ENCODE results near the gene FRMD6. TPM values are rescaled to one million over a fixed set of nuclear protein-coding genes. Genes with fewer than 3 reads are reported as not detected.

Gene FRMD6
- total and polyA plus RNA-seq, 2 experiments from 2014 or later, result 8.4 to 24.7 TPM

DNA sequence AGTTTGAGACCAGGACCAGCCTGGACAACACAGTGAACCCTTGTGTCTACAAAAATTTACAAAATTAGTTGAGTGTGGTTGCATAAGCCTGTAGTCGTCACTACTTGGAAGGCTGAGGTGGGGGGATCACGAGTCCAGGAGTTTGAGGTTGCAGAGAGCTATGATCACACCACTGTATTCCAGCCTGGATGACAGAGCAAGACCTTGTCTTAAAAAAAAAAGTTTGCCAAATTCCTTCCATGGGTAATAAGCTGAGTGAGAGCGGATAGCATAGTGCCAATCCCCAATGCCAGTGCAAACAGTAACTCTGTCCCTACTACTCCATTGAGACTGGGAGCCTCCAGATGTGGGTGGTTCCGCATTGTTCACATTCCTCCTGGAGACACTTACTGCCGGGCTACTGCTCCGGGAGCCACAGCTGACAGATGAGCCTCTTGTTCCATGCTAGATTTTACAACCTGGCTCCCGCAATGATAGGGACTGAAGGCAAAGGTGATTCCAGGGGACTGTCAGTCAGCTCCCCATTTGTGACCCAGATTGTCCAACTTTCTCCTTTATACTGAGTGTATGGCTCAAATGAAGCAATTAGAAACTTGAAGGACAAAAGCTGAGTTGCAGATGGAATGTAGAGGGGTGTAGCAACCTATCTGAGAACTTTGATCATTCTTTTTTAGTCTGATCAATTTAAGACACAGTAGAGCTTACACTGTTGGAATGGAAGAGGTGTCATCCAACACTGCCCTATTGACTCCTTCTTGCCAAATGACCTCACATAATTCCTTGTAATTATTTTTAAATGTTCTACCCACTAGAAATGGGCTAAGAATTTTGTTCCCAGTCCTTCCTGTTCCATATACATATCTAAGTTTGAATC, 13.4 kb upstream of the FRMD6 start:
- Histone ChIP-seq H3K4me3 (no peak overlapping the region), H3K9me3 (ENCODE audit: low read depth) (no peaks in the 10 kb centered on the region), H3K27me3 (no peaks in the 10 kb centered on the region), H3K4me1 (ENCODE audit: low read depth) (peaks cover 11% of the 10 kb centered on the region), H3K27ac (peak overlapping the region; percentile 75), H3K36me3 (no peaks in the 10 kb centered on the region)
- DNase-seq (ENCODE audit: low read depth in 1 of 2, low spot score in 1 of 2), result peak; percentile 61 to 75
- TF ChIP-seq, protein P1, sequence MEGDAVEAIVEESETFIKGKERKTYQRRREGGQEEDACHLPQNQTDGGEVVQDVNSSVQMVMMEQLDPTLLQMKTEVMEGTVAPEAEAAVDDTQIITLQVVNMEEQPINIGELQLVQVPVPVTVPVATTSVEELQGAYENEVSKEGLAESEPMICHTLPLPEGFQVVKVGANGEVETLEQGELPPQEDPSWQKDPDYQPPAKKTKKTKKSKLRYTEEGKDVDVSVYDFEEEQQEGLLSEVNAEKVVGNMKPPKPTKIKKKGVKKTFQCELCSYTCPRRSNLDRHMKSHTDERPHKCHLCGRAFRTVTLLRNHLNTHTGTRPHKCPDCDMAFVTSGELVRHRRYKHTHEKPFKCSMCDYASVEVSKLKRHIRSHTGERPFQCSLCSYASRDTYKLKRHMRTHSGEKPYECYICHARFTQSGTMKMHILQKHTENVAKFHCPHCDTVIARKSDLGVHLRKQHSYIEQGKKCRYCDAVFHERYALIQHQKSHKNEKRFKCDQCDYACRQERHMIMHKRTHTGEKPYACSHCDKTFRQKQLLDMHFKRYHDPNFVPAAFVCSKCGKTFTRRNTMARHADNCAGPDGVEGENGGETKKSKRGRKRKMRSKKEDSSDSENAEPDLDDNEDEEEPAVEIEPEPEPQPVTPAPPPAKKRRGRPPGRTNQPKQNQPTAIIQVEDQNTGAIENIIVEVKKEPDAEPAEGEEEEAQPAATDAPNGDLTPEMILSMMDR (IDR thresholded peaks at IDR 0.05; ENCODE audit: low read depth, low read length), result no peak

DNA sequence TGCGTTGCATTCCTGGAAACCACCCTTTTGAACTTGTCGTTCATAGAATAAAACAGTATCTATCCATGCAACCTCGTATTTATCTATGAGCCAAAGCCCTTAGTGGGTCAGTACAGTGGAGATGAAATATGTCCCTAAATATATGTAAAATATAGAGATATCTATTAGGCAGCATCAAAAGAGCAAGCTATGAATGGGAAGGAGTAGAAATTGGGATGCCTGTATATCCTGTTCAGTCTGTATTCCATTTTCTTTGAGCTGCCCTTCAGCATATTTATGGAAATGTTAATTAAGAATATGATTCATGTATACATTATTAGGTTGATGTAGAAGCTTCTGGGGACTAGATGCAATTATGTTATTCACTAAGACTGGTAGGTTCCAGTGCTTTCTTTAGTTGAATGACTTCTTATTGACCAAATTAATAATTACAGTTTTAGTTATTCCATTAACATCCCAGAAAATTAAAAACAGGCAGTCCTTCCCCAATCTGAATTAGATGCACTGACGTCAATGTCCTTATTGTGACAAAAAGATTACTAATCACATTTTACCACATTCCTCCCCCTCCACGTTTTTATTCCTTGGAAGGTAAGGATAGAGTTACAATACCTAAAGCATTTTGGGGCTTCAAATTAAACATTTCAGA, 11.9 kb upstream of the FRMD6 start:
- no peak for DNase-seq (ENCODE audit: low read depth in 1 of 2, low spot score in 1 of 2)
- peaks cover 11% of the 10 kb centered on the region for H3K4me1 ChIP-seq (ENCODE audit: low read depth)
- TF ChIP-seq, protein P1 (IDR thresholded peaks at IDR 0.05; ENCODE audit: low read depth, low read length), result no peak

DNA sequence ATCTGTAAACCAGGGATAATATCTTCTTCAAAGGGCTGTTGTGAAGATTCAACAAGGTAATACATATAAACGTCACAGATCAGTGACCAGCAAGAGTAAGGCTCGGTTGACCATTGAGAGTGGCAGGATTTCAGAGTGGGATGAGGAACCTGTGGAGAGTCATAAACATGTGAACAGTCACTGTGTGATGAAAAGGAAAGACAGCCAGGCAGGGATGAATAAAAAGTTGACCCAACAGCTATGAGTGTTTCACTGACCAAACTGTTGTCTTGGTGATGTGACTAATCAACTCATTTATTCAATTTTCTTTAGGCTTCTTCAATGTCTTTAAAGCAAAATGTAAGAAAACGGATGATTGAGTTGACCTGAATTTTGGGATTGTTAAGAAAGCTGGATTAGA, 8.6 kb upstream of the FRMD6 start:
- no peaks in the 10 kb centered on the region for H3K27me3 ChIP-seq
- no peaks in the 10 kb centered on the region for H3K9me3 ChIP-seq (ENCODE audit: low read depth)
- H3K4me1 ChIP-seq (ENCODE audit: low read depth), result no peaks in the 10 kb centered on the region
- H3K36me3 ChIP-seq, result no peaks in the 10 kb centered on the region
- TF ChIP-seq, protein P1 (IDR thresholded peaks at IDR 0.05; ENCODE audit: low read depth, low read length), result no peak
- no peak for DNase-seq (ENCODE audit: low read depth in 1 of 2, low spot score in 1 of 2)
- no peak overlapping the region for H3K27ac ChIP-seq
- H3K4me3 ChIP-seq, result no peak overlapping the region

More for the DNA sequence above, 11.9 kb upstream of the FRMD6 start:
- Histone ChIP-seq H3K36me3 (no peaks in the 10 kb centered on the region), H3K9me3 (ENCODE audit: low read depth) (no peaks in the 10 kb centered on the region), H3K27ac (no peak overlapping the region), H3K27me3 (no peaks in the 10 kb centered on the region), H3K4me3 (no peak overlapping the region)

DNA sequence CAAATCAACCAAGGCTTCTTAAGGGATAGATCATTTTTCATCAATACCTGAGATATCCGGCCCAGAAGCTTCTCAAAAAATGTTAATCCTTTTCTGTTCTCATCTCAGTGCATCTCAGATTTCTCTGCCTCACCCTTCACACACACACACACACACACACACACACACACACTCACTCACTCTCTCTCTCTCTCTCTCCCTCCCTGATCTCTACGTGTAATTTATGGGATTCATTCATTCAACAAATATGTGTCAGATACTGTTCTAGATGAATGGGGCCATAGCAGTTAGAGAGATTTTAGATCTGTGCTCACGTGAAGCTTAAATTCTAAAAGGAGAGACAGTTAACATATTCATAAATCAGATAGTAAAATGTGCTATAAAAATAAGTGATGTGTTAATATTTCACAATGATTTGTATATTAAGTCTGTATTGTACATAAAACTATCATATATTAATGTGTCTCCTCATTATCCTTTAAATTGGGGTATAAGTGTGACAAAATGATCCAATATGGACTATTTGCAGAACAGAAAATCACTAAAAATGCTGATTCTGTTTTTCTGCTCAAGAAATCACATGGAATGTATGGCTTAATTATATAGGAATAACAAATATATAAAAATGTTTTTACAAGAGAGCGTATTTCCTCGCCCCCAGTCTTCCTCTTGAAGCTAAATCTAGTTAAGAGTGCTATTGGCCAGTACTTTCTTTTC, 7.3 kb upstream of the FRMD6 start:
- TF ChIP-seq, protein P1 (IDR thresholded peaks at IDR 0.05; ENCODE audit: low read depth, low read length), result no peak
- no peaks in the 10 kb centered on the region for H3K36me3 ChIP-seq
- no peak for DNase-seq (ENCODE audit: low read depth in 1 of 2, low spot score in 1 of 2)
- no peak overlapping the region for H3K27ac ChIP-seq
- no peak overlapping the region for H3K4me3 ChIP-seq
- no peaks in the 10 kb centered on the region for H3K27me3 ChIP-seq
- H3K9me3 ChIP-seq (ENCODE audit: low read depth), result no peaks in the 10 kb centered on the region
- no peaks in the 10 kb centered on the region for H3K4me1 ChIP-seq (ENCODE audit: low read depth)

DNA sequence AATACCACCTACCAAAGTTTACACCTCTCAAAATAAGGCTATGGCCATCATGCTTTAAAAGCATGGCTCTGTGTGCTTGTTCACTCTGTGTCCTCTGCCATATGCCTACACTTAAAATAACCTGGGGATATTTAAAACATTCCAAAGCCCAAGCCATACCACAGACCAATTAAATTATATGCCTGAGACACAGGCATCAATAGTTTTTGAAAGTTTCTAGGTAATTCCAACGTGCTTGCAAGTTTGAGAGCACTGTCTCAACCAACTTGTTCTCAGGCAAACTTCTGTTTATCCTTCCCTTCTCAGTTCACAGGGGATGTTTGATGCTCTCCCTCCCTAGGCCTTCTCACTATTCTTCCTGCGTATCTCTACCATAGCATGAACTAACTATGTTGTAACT, 3.4 kb upstream of the FRMD6 start:
- peaks cover under 1% of the 10 kb centered on the region for H3K4me1 ChIP-seq (ENCODE audit: low read depth)
- no peaks in the 10 kb centered on the region for H3K27me3 ChIP-seq
- TF ChIP-seq, protein P1 (IDR thresholded peaks at IDR 0.05; ENCODE audit: low read depth, low read length), result no peak
- H3K4me3 ChIP-seq, result no peak overlapping the region
- no peaks in the 10 kb centered on the region for H3K36me3 ChIP-seq
- H3K27ac ChIP-seq, result no peak overlapping the region
- no peaks in the 10 kb centered on the region for H3K9me3 ChIP-seq (ENCODE audit: low read depth)
- no peak for DNase-seq (ENCODE audit: low read depth in 1 of 2, low spot score in 1 of 2)

Data from cardiac muscle cell (in vitro differentiated cells and primary cell).